GM21786 (cell line): ENCODE measurements around the gene ZNF821.
"Not testable (repeated sequence)": the region's sequence is repeated elsewhere in the genome, so short reads cannot be mapped to it uniquely, and the experiment has no call there.

Source experiments
- ATAC-seq: cut with Tn5 transposase; IDR thresholded peaks from one replicate; pipeline ENCODE4 v1.9.1; 2021; ENCODE audit not compliant: unreplicated experiment

ZNF821 gene

DNA sequence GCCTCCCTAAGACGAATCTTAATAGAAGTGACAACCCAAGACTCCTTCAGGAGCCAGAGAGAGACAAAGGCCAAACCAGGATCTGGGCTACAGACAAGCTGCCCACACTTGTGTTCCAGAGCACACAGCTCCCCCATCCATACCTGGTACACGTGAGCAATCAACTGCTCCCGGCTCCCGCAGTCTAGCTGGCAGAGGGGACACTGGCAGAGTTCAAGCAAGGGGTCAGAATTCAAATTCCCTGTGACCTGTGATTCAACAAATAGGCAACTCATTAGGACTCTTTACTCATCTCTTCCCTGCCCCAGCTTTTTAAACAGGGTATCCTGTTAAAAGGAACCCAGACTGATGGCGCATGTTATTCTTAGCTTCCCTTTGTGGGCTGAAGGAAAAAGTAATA, 20.0 kb downstream of the ZNF821 start:
- ATAC-seq: no peak

DNA sequence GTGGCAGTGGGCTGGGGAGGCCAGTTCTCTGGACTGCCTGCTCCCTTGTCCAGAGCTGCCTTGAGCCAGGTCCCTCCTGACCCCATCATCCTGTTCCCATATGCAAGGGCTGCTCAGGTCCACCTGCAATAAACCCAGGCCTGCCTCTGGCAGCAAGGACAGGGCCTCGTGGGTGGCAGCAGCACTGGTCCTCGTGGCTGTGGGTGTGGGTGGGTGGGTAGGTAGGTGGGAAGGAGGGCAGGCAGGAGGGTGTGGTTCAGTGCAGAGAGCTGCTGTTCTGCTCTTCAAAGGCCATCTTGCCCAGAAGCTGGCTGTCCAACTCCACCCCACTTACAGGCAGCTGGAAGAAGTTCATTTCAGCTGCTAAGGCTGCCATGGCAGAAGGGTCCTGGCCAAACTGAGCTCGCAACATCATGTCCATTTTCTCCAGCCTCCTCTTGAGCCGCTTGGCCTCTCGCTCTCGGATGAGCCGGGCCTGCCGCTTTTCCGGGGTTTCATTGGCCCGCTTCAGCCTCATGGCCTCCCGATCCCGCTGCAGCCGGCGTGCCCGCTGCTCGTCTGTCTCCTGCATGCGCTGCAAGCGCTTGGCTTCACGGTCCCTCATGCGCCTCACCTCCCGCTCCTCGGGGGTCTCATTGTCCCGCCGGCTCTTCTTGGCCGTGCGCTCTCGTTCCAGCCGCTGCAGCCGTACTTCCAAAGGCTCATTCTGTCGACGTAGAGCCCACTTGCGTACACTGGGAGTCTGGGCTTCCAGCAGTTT, 24.0 kb downstream of the ZNF821 start:
- ATAC-seq: no peak

- ATAC-seq: no peak
Measured at GRCh38 chr16:71855937-71856662, 27.9 kb downstream of the ZNF821 start.

GRCh38 chr16:71854369-71854948, 29.5 kb downstream of the ZNF821 start:
- no peak for ATAC-seq

DNA sequence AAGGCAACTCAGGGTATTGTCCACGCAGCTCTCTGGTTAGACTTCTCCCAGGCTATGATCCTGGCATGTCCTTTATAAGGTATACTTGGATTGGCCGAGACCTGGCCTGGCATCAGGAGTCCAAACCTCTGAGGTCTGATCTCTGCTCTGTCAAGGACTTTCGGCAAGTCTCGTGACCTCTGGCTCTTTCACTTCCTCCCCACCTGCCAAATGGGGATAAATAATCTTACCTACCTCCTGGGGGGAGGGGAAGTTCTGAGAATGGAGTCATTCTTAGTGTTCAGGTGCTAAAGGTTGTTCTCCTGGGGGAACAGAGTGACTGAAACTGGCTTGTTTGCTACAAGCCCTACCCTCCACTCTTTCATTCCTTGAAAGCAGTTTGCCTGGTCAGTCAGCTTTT, 30.6 kb downstream of the ZNF821 start:
- peak; percentile 80 for ATAC-seq

DNA sequence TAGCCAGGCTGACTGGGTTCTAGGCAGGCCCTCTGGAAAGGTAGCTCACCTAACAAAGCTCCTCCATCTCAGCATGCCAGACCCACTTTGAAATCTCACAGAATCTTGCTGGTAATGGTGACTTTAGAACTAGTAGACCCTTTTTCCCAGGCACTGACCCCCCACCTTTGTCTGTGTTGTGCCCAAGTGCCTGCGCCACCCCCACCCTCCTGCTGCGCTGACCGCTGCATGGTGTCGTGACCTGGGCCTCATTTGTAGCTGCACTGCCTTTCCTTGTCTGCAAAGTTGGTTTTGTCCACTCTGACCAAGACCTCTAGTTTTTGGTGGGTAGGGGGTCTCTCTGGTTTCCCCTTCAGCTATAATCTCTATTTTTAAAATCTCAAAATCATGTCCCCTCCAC, 31.4 kb downstream of the ZNF821 start:
- no peak for ATAC-seq

GRCh38 chr16:71852158-71852557, 31.8 kb downstream of the ZNF821 start:
- no peak for ATAC-seq

- no peak for ATAC-seq
Measured at GRCh38 chr16:71851746-71852145, 32.2 kb downstream of the ZNF821 start.

DNA sequence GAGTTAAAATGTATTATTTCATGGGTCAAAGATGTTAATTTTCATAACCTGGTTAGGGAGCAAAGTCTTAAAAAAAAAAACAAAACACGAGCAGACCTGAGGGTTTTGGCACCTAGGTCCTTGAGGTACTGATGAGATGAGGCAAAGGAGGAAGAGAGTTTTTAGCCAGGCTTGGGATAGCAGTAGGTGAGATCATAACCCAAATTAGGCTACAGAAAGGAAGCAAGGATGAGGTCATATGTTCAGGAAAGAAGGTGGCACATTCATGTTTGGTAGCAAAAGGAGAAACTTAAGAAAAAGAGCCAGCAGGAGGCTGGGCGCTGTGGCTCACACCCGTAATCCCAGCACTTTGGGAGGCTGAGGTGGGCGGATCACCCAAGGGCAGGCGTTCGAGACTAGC, 35.4 kb downstream of the ZNF821 start:
- no peak for ATAC-seq

- no peak for ATAC-seq
Measured at GRCh38 chr16:71847096-71847495, 36.9 kb downstream of the ZNF821 start.

DNA sequence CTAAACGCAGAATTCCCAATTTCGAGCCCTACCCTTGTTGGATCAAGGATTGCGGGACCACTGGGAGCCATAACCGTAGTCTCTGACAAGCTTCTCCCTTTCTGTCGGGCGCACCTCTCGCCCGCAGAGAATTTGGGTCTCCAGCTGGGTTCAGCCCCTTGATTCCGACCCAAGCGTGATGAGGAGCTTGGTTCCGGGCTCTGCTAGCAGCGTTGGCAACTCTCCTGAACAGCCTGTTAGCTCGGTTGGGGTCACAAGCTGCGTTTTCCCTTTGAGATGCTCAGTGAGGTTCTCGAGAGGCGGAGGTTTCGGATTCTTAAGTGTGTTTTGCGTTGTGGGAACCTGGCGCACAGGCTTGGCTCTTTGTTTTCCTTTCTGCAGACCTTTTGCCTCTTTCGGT, 37.6 kb downstream of the ZNF821 start:
- ATAC-seq: no peak

DNA sequence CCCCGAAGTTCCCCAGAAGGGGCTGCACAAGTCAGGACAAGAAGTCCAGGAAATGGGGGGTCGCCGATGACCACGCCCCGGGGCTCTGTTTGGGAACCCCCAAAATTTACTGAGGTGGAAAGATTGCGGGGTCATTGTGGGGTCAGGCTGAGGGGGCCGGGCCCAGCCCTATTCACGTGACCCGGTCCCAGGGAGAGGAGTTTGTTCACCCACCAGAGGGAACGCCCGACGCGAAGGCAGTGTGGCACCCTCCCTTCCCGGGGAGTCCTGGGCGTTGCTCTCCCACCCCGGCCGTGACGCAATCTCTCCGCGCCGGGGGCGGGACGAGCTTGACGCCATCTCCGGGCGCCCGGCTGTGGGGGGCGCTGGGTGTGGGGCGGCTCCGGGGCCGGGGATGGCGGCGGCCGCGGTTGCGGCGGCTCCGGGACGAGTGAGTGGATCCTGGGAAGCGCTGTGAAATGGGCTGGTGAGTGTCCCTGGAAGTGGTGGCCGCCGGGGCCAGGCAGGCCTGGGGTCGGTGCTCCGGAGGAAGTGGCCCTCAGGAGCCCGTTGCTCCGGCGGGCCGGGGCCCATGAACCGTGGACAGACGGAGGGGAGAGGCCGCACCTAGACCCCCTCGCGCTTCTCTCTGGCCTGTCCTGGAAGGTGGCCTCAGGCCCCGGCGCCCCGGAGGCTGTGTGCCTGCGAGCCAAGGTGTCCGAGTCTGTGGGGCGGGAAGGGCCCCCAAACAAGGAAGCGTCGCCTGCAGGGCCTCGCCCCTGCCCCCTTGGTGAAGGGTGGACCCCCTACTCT, 38.1 kb downstream of the ZNF821 start, which contains the start of gene ATXN1L:
Gene ATXN1L, plus strand, starts transcription at position 338 of the 792 bp plus-strand sequence. CDS start 3,765 bp downstream, outside the sequence.
- peak; percentile 71 for ATAC-seq

- peak; percentile 26 for ATAC-seq
Measured at GRCh38 chr16:71843572-71843971, 40.4 kb downstream of the ZNF821 start.

GRCh38 chr16:71840052-71840451, 43.9 kb downstream of the ZNF821 start:
- ATAC-seq: no peak

DNA sequence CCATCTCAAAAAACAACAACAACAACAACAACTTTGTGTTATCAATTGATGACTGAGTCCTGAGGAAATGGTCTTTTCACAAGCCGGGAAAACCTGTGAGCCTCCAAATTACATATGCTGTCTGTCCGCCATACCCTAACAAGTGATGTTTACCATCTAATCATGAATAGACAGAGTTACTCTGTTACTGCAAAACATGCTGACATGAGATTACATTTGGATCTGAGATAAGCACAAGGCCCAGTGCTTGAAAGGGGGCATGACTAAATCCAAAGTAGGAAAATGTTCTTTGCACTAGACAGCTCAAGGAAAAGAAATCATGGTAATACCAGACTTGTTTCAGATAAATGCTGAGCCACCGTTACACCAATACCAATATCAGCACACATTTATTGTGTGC, 46.8 kb downstream of the ZNF821 start:
- ATAC-seq: no peak

DNA sequence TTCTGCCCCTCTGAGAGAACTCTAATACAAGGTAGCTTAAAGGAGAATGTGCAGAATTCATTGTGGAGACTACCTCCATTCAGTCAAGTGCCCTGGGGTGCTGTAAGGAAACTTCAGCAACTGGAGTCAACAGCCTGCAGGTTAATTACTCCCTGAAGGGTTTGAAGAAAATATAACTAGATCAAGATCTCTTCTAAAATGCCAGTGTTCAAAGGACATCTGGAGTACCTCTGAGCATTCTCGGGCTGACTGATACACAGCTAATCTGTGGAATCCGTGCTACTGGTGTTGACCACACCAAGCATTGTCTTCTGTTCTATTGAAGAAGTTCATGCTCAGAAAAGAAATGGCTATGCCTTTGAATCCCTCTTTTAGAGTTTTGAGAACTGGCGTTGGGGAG, 49.7 kb downstream of the ZNF821 start:
- ATAC-seq: no peak

GRCh38 chr16:71832112-71832511, 51.9 kb downstream of the ZNF821 start:
- not testable (repeated sequence) for ATAC-seq

GRCh38 chr16:71831698-71832097, 52.3 kb downstream of the ZNF821 start:
- ATAC-seq: not testable (repeated sequence)

- no peak for ATAC-seq
Measured at GRCh38 chr16:71830359-71830758, 53.6 kb downstream of the ZNF821 start.

DNA sequence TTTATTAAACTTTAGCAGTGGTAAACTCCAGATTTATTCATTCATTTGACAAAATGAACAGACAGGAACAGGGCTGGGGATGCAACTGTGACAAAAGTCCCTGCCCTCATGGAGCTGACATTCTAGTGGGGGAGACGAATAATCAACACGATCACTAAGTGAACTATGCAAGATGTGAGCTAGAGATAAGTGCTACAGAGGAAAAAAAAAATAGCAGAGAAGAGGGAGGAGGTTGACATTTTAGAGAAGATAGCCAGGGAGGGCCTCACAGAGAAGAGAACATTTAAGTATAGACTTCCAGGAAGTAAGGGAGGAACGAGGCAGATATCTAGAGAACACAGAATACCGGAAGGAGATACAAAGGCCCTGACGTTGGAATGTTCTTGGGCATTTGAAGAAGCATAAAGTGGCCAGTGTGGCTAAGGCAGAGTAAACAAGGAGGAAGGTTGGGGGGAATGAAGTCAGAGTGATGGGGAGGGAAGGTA, 57.4 kb downstream of the ZNF821 start:
- ATAC-seq: no peak

- not testable (repeated sequence) for ATAC-seq
Measured at GRCh38 chr16:71817155-71817500, 66.9 kb downstream of the ZNF821 start.
